ENCODE measurements around the gene NAV3.
A peak's percentile ranks its signal among the peaks of the same experiment; 100 is the strongest.

Gene NAV3

GRCh38 chr12:77894556-77894955, 63.9 kb downstream of the NAV3 start:
- no peak for TF ChIP-seq CTCF (conservative IDR thresholded peaks at IDR 0.05)
- peak overlapping the region; percentile 78 for H3K27ac ChIP-seq

GRCh38 chr12:77895699-77896098, 65.0 kb downstream of the NAV3 start:
- no peak for TF ChIP-seq CTCF (conservative IDR thresholded peaks at IDR 0.05)
- H3K27ac ChIP-seq: peak overlapping the region; percentile 78

GRCh38 chr12:77907936-77908335, 77.2 kb downstream of the NAV3 start:
- no peak for TF ChIP-seq CTCF (conservative IDR thresholded peaks at IDR 0.05)
- H3K27ac ChIP-seq: no peak overlapping the region

GRCh38 chr12:77914081-77914488, 83.4 kb downstream of the NAV3 start:
- peak; percentile 50 for TF ChIP-seq CTCF (conservative IDR thresholded peaks at IDR 0.05)
- peak overlapping the region; percentile 53 for H3K27ac ChIP-seq

GRCh38 chr12:77915071-77915600, 84.4 kb downstream of the NAV3 start:
- no peak overlapping the region for H3K27ac ChIP-seq
- no peak for TF ChIP-seq CTCF (conservative IDR thresholded peaks at IDR 0.05)

- no peak for TF ChIP-seq CTCF (conservative IDR thresholded peaks at IDR 0.05)
- H3K27ac ChIP-seq: no peak overlapping the region
These were observed 85.6 kb downstream of the NAV3 start for GRCh38 chr12:77916276-77916675.

GRCh38 chr12:77918046-77918445, 87.4 kb downstream of the NAV3 start:
- TF ChIP-seq CTCF (conservative IDR thresholded peaks at IDR 0.05): no peak
- no peak overlapping the region for H3K27ac ChIP-seq
